Smooth muscle cell (in vitro differentiated cells): Measurements from ENCODE around the gene XYLB. TPM values are rescaled to one million over a fixed set of nuclear protein-coding genes. Genes with fewer than 3 reads are reported as not detected.

Experiments used
- DNase-seq: peaks from one replicate; lab custom pipeline; 2025; ENCODE audit not compliant: unreplicated experiment; lab: John Stamatoyannopoulos, UW
- H2AFZ ChIP-seq: fragments of 200-600 bp; sonication (generic); 2 replicates; pipeline ENCODE4 v1.6.0; 2016; ENCODE audit warnings: antibody characterized with exemption, low read depth, mild to moderate bottlenecking
- H3F3A ChIP-seq: fragments of 200-600 bp; sonication (generic); 2 replicates; pipeline ENCODE4 v1.6.0; 2017; ENCODE audit warnings: antibody characterized with exemption, low read depth
- H3K27ac ChIP-seq: fragments of 200-600 bp; sonication (generic); 2 replicates; pipeline ENCODE4 v1.5.1; 2016; ENCODE audit warnings: low read depth, mild to moderate bottlenecking
- H3K27me3 ChIP-seq: fragments of 200-600 bp; sonication (generic); 2 replicates; pipeline ENCODE4 v1.6.1; 2016; ENCODE audit warnings: low read depth, mild to moderate bottlenecking
- H3K36me3 ChIP-seq: fragments of 200-600 bp; sonication (generic); 2 replicates; pipeline ENCODE4 v1.5.1; 2016; ENCODE audit warnings: low read depth
- H3K4me1 ChIP-seq: fragments of 200-600 bp; sonication (generic); 2 replicates; pipeline ENCODE4 v1.5.1; 2016; ENCODE audit warnings: low read depth
- H3K4me2 ChIP-seq: fragments of 200-600 bp; sonication (generic); 2 replicates; pipeline ENCODE4 v1.6.0; 2016; ENCODE audit warnings: mild to moderate bottlenecking
- H3K4me3 ChIP-seq: fragments of 200-600 bp; sonication (generic); 2 replicates; pipeline ENCODE4 v1.5.1; 2016; ENCODE audit warnings: mild to moderate bottlenecking
- H3K79me2 ChIP-seq: fragments of 200-600 bp; sonication (generic); 2 replicates; pipeline ENCODE4 v1.6.0; 2016; ENCODE audit warnings: low read depth, mild to moderate bottlenecking
- H3K9ac ChIP-seq: fragments of 200-600 bp; sonication (generic); 2 replicates; pipeline ENCODE4 v1.6.0; 2016; ENCODE audit warnings: low read depth
- H3K9me3 ChIP-seq: fragments of 200-600 bp; sonication (generic); replicated peaks from 2 replicates; pipeline ENCODE4 v1.5.1; 2016; ENCODE audit warnings: low read depth
- H4K20me1 ChIP-seq: fragments of 200-600 bp; sonication (generic); 2 replicates; pipeline ENCODE4 v1.6.0; 2016; ENCODE audit warnings: low read depth
- WGBS: methylation state at CpG from one replicate; pipeline ENCODE4 v1.1.7; 2016; ENCODE audit warnings: low lambda C conversion rate; 5-methylcytosine and 5-hydroxymethylcytosine counted together
- polyA plus RNA-seq: library from polyadenylated mRNA; unstranded; fragments of >200 nt; fragmentation: Nextera tagmentation; extraction: Ambion mirVana; gene quantifications from 2 replicates; pipeline ENCODE4 v1.2.1, GENCODE V29; 2016
- total RNA-seq: library from RNA; depleted of rRNA; stranded (reverse); fragments of >200 nt; gene quantifications from 2 replicates; pipeline ENCODE4 v1.2.3, GENCODE V29; 2014
- TF ChIP-seq, protein P1 (sequence below): fragments of 200-600 bp; sonication (generic); IDR thresholded peaks from 2 replicates; pipeline ENCODE4 v1.5.1; 2017; ENCODE audit warnings: borderline replicate concordance, mild to moderate bottlenecking, antibody characterized with exemption; ENCODE audit not compliant: insufficient read depth, poor library complexity, severe bottlenecking

The XYLB gene
- total and polyA plus RNA-seq, 2 experiments from 2014 or later = 0.40 to 1.5 TPM

DNA sequence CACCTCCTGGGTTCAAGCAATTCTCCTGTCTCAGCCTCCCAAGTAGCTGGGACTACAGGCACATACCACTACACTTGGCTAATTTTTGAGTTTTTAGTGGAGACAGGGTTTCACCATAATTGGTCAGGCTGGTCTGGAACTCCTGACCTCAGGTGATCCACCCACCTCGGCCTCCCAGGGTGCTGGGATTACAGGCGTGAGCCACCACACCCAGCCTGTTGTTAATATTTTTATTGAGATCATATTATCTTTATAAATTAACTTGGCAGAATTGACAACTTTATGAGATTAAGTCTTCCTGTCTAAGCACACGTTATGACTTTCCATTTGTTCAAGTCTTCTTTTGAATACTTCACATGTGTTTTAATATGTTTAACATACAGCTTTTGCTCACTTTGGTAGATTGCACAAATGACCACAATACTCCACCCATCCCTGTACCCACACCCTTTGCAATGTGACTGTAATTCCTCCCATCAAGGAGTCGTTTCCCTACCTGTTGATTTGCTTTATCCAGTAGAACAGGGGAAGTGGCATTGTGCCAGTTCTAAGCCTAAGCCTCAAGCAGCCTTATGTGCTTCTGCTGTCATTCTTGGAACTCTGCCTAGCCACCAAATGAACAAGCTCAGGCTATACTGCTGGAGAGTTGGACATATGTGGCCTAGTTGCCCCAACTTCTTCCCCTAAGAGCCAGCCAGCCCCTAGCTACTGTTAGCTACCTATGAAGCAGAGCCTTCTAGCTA, 8.2 kb downstream of the XYLB start:
- H3K4me1 ChIP-seq = no peaks in the 10 kb centered on the region
- TF ChIP-seq, protein P1, sequence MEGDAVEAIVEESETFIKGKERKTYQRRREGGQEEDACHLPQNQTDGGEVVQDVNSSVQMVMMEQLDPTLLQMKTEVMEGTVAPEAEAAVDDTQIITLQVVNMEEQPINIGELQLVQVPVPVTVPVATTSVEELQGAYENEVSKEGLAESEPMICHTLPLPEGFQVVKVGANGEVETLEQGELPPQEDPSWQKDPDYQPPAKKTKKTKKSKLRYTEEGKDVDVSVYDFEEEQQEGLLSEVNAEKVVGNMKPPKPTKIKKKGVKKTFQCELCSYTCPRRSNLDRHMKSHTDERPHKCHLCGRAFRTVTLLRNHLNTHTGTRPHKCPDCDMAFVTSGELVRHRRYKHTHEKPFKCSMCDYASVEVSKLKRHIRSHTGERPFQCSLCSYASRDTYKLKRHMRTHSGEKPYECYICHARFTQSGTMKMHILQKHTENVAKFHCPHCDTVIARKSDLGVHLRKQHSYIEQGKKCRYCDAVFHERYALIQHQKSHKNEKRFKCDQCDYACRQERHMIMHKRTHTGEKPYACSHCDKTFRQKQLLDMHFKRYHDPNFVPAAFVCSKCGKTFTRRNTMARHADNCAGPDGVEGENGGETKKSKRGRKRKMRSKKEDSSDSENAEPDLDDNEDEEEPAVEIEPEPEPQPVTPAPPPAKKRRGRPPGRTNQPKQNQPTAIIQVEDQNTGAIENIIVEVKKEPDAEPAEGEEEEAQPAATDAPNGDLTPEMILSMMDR = no peak
- no peaks in the 10 kb centered on the region for H3K79me2 ChIP-seq
- WGBS = 92% methylated on average over 4 of the region's 4 CpGs
- H3K9ac ChIP-seq = no peak overlapping the region
- H3K27me3 ChIP-seq = no peaks in the 10 kb centered on the region
- no peak overlapping the region for H2AFZ ChIP-seq
- DNase-seq = no peak
- no peaks in the 10 kb centered on the region for H3K9me3 ChIP-seq
- H3K27ac ChIP-seq = no peak overlapping the region
- no peaks in the 10 kb centered on the region for H4K20me1 ChIP-seq
- no peak overlapping the region for H3K4me2 ChIP-seq
- H3F3A ChIP-seq = no peaks in the 10 kb centered on the region
- H3K36me3 ChIP-seq = no peaks in the 10 kb centered on the region
- H3K4me3 ChIP-seq = no peak overlapping the region

DNA sequence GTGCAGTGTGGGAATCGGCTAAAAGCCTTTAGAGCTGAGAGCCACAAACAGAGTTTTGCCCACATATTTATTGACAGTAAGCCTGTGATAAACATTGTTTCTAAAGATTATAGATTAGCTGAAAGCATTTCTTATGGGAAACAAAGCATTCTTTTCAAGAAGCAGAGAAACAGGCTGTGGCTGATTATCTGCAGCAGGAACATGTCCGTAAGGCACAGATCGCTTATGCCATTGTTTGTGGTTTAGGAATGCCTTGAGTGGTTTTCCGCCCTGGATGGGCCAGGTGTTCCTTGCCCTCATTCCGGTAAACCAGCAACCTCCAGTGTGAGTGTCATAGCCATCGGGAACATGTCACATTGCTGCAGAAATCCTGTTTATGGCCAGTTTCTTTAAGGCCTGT, 12.5 kb downstream of the XYLB start:
- Histone ChIP-seq H3K9me3 (no peaks in the 10 kb centered on the region), H3K9ac (no peak overlapping the region), H3F3A (no peaks in the 10 kb centered on the region), H3K4me2 (no peak overlapping the region), H3K4me1 (no peaks in the 10 kb centered on the region), H3K27ac (no peak overlapping the region), H4K20me1 (no peaks in the 10 kb centered on the region), H2AFZ (no peak overlapping the region), H3K4me3 (no peak overlapping the region), H3K79me2 (no peaks in the 10 kb centered on the region), H3K27me3 (no peaks in the 10 kb centered on the region), H3K36me3 (no peaks in the 10 kb centered on the region)
- WGBS = 97% methylated on average over 6 of the region's 6 CpGs
- TF ChIP-seq, protein P1 = no peak
- no peak for DNase-seq

DNA sequence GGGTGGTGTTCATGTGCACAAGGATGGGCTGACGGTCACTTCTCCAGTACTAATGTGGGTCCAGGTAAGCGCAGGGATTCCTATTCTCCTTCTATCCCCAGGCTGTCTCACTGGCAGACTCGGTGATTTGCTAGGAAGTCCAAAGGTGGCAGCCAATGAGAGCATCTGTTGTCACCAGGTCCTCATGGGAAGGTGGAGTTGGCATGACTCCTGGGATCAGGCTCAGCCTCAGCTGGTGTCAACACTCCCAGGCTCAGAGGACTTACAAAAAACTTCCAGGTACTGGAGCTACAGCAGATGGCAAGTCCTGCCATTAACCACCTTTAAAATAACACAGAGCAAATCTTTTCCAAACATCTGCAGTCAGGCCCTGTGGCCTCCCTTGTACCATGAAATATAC, 13.8 kb downstream of the XYLB start:
- H3K4me3 ChIP-seq = no peak overlapping the region
- H3K4me1 ChIP-seq = no peaks in the 10 kb centered on the region
- H3K27ac ChIP-seq = no peak overlapping the region
- H3K27me3 ChIP-seq = no peaks in the 10 kb centered on the region
- 89% methylated on average over 3 of the region's 3 CpGs for WGBS
- no peaks in the 10 kb centered on the region for H3K79me2 ChIP-seq
- no peaks in the 10 kb centered on the region for H4K20me1 ChIP-seq
- H3K36me3 ChIP-seq = no peaks in the 10 kb centered on the region
- H3K4me2 ChIP-seq = no peak overlapping the region
- no peak for DNase-seq
- H3K9ac ChIP-seq = no peak overlapping the region
- H2AFZ ChIP-seq = no peak overlapping the region
- no peaks in the 10 kb centered on the region for H3F3A ChIP-seq
- TF ChIP-seq, protein P1 = no peak
- no peaks in the 10 kb centered on the region for H3K9me3 ChIP-seq

DNA sequence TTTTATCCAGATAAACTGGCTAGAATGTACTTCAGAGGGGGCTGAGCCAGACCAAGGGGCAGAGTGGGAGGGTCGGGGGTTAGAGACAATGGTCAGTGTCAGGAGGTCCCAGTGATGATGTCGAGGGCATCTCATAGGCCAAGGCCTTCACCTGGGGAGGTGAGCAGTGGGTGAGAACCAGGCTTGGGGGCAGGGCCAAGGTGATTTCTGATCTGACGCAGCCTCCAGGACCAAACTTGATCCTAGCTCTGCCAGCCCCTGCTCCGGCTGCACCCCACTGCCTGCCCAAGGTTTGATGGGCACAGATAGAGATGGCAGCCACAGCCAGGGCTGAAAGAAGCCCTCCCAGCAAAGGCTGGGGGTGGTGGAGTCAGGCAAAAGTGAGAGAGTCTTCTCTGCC, 14.9 kb downstream of the XYLB start:
- no peak overlapping the region for H2AFZ ChIP-seq
- no peaks in the 10 kb centered on the region for H3F3A ChIP-seq
- WGBS = 73% methylated on average over 4 of the region's 4 CpGs
- H3K79me2 ChIP-seq = no peaks in the 10 kb centered on the region
- TF ChIP-seq, protein P1 = no peak
- no peaks in the 10 kb centered on the region for H3K9me3 ChIP-seq
- no peaks in the 10 kb centered on the region for H3K4me1 ChIP-seq
- H3K4me2 ChIP-seq = no peak overlapping the region
- H3K36me3 ChIP-seq = no peaks in the 10 kb centered on the region
- H3K27ac ChIP-seq = no peak overlapping the region
- no peaks in the 10 kb centered on the region for H3K27me3 ChIP-seq
- H3K4me3 ChIP-seq = no peak overlapping the region
- no peak overlapping the region for H3K9ac ChIP-seq
- no peaks in the 10 kb centered on the region for H4K20me1 ChIP-seq
- DNase-seq = no peak
